ENCODE data around the gene ZNF22.

The ZNF22 gene

DNA sequence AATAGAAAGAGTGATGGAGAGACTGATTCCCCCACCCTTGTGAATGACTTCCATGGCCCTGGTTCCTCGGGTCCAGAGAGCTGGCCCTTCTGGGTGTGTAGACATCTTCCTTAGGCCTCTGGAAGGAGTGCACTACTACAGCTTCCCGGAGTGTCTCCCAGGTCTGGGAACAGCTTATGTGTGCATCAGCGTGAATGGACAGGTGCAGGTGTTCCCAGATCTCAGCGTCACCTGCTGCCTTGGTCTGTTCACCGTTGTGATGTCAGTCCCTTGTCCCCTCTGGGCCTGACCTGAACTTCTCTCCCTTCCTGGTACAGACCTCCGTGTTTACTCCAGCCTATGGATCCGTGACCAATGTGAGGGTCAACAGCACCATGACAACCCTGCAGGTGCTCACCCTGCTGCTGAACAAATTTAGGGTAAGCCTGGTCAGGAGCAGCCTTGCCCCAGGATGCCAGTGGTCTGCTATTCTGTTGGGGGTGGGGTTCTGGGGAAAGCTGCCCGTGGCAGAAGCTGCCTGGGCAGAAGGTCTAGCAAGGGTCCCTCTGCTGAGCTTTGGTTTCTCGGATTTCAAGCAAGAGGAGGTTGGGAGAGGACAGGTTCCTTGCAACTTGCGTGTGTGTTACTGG is 11.7 kb upstream of the ZNF22 start:
- DNase-seq = no peak

DNA sequence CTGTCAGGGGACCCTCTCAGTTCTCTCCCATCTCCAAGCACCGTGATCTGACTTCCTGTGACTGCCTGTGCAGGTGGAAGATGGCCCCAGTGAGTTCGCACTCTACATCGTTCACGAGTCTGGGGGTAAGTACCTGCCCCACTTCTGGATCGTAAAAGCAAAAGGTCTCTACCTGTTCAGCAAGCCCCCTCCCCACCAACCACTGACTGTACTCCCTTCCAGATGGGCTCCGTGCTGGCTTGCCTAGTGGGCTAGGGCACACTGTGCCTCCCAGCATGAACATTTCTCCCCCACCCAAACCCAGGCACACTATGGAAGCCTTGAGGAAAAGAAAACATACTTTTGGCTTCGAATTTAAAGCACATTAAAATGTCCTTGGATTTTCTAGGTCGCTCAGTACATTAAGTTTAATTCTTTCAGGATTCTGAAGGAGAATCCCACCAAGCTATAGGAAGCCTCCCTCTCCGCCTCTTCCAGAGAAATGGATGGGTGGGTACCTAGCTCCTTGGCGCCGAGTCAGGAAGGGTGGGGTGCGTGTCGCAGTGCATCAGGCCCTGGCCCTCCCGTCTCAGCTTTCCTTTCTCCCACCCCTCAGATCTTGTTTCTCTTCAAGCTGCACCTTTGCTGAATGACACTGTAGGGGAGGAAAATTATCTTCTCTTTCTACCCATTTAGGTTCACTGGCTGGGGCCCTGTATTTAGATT is 11.0 kb upstream of the ZNF22 start:
- no peak for DNase-seq

DNA sequence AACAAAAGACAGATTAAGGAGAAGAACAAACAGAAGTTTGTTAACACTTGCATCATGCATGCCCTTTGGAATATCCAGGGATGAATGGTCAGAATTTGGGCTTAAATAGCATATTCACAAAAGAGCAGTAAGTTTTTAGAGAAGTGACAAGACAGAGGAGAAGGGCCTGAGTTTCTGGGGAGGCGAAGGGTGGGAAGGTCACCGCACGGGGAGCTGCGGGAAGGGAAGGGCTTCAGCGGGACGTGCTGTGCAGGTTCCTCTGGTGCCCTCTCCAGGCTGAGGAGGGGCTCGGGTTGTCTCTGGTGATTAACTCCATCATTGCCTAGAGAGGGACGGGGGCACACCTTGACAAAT is 10.4 kb upstream of the ZNF22 start:
- no peak for DNase-seq

DNA sequence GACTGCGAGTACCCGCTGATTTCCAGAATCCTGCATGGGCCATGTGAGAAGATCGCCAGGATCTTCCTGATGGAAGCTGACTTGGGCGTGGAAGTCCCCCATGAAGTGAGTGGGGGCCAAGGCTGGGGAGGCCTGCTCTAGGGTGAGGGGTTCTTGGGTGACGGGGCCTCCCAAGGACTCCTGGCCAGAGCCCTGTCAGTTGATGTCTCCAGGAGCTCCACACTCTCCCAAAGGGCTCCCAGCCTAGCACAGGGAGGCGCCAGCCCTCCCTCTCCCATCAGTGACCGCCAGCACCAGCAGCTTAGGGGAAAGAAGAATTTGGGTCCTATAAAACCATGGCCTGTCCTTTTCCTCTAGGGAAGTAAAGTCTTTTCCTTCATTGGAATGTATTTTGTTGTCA is 9.8 kb upstream of the ZNF22 start:
- no peak for DNase-seq

DNA sequence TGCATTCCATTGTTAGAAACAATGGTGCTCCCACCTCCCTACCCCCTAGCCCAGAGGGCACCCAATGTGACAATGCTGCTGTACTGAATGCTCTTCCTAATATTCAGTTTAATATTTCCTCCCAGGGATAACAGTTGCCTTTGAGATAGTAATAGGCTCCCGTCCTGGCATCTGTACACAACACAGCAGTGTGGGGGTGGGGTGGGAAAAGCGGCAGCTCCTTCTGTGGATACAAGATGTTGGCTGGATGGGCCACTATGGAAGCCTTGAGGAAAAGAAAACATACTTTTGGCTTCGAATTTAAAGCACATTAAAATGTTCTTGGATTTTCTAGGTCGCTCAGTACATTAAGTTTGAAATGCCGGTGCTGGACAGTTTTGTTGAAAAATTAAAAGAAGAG is 9.2 kb upstream of the ZNF22 start:
- DNase-seq = peak in 1 of 56 donors; percentile 20

DNA sequence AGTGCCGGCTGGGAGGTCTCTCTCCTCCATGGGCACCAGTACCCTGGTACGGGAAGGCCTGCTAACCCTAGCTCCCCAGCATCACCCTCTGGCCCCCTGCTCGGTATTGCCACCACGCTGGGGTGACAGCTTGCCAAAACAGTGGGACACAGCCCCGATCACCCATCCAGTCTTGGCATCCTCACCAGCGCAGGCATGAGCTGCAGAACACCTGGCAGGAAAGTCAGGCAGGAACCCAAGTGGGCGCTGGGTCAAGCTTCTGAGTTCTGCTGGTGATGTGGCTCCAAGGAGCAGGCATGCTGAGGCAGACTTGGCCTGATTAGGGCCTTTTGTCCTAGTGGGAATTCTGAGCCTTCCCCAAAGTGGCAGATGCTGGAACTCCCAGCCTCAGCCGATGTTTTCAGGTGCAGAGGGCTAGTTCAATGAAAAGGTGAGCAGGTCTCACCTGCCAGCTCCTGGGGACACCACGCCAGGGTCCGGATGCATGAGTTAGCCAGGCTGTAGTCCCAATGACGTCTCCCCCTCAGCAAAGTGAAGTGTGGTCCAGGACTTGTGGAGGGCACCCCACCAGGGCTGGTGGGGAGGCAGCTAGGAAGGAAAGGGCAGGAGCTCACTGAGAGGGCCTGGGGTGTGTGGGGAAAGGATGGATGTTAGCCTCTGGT is 8.5 kb upstream of the ZNF22 start:
- DNase-seq = no peak

DNA sequence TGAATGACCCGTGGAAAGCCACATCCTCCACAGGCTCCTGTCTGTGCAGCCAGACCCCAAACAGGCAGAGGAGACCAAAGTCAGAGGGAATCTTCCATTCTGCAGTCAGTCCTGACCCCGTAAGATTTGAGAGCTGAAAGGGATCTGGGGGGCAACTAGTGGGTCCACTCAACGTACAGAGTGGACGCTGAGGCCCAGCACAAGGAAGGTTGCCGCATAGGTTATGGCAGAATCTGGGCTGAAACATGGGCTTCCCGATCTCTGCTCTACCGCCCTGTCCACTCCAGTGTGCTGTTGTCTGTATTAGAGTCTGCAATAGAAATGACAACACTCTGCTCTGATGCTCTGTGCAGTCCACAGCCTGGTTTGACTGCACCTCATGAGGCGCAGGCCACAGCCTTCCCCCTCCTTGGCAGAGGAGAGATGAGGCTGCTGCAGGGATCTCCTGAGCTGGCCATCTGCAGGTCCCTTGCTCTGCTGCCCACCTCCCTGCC is 7.9 kb upstream of the ZNF22 start:
- no peak for DNase-seq

DNA sequence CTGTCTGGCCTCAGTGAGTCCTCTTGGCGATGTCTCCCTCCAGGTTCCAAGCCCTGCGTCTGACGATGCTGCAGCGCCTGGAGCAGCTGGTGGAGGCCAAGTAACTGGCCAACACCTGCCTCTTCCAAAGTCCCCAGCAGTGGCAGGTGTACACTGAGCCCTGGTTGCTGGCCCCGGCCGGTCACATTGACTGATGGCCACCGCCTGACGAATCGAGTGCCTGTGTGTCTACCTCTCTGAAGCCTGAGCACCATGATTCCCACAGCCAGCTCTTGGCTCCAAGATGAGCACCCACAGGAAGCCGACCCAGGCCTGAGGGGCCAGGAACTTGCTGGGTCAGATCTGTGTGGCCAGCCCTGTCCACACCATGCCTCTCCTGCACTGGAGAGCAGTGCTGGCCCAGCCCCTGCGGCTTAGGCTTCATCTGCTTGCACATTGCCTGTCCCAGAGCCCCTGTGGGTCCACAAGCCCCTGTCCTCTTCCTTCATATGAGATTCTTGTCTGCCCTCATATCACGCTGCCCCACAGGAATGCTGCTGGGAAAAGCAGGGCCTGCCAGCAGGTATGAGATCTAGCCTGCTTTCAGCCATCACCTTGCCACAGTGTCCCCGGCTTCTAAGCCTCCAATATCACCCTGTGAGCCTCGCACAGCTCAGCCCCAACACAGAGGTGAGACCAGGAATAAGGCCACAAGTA is 7.3 kb upstream of the ZNF22 start:
- DNase-seq = no peak

DNA sequence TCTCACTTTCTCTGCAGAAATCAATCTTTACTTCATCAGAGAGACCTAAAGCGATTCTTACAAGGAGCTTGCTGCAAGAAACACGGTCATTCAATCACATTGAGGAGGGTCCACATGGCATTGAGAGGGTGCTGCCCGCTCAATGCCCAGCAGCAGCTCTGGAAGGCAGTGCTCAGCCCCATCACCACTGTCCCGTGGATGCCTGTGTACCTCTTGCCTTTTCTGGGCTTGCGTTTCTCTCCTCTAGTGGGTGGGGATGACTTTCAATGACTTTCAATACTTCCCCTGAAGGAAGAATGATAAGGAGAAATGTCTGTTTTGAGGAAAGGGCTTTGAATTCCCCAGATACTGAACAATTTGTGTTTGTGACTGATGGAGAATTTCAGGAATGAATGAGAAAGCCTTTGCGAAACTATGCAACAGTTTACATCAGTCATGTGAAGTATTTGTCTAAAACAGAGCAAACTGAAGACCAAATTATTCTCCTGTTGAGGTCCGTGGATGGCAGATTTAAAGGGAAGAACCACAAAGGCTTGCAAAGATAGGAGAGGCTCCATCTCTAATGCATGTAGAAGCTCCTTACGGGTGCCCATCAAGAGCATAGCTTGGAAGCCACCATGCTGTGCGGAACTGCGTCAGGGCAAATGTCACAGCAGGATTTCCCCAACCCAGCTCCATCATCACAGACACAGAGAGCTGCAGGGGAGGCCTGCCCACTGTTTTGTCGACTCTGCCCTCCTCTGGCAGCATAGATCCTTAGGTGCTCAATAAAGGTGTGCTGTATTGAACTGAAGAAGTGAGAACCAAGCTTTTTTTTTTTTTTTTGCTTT is 6.6 kb upstream of the ZNF22 start:
- DNase-seq = no peak

DNA sequence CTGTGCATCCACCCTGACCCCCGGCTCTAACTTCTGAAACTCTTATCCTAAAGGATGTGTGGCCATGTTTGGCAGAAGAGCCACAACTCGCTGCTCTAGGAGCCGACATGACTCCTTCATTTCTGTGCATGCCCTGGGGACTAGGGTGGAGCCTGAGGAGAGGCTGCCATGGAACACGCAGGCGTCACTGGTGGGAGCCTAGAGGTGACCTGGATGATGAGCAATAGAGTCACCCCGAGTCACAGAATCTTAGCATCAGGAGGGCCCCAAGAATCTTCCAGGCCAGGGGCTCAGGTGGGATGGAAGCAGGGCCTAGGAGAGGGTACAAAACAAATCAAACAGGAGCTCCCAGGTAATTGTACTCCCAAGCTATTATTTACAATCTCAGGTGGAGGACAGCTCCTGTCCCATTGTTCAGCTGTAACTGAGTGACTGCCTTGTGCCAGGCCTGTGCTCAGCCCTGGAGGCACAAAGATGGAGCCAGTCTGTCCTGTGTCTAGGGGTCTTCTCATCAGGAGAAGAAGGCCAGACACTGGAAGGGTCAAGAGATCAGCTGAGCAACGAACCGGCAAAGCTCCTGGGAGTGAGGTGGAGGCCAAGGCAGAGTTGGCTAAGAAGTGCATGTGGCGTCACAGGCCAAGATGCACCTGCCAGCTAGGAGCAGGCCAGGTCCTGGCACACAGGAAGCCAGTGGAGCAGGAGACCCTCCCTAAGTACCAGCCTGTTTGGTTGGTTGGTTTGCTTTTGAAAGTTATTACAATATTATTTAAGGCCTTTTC is 5.8 kb upstream of the ZNF22 start:
- no peak for DNase-seq

DNA sequence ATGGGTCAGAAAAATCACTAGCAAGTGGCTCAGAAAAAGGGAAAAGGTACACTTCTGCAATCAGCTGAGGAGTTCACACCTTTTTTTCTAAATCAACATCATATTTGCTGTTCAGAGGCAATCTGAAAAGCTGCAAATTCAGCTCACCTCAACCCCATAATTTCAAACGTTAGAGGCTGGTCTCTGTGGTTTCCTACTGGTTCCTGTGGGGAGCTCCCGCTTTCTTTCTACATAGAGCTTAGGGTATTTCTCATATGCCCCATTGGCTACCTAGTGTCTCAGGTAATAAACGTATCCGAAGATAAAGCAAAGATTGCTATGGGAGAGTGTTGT is 5.2 kb upstream of the ZNF22 start:
- no peak for DNase-seq

DNA sequence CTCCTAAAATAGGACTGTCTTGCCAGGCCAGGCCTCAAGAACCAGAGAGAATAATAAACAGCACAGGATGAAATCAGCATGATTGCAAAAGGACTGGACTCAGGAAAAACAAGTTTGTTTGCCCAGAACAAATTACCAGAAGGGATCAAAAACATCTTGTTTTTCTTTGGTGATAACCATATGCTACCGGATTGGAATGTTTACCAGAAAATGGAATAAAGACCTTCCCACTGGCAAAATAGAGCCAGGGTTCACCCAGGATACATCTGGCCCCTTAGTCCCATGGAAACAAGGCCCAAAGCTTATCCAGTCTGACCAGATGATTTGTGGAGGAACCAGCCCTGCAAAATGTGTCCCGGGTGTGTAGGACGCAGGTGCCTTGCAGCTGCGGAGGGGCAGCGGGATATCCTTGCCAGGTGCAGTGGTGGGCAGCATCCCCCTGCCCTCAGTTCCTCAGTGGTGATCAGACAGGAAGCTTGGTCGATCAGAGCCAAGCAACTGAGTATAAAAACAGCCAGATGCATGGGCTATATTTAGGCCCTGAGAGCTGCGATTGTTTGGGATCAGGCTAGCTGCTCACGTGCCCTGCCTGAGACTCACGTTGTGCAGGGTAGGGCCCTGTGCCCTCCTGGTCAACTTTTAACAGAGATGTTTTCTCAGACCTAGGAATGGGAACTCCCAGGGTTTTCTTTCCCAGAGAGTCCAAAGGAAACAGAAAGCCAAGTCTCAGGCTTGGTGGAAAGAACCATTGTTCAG is 4.6 kb upstream of the ZNF22 start:
- peak in 17 of 56 donors; percentile 20 to 62 (median 52) for DNase-seq

DNA sequence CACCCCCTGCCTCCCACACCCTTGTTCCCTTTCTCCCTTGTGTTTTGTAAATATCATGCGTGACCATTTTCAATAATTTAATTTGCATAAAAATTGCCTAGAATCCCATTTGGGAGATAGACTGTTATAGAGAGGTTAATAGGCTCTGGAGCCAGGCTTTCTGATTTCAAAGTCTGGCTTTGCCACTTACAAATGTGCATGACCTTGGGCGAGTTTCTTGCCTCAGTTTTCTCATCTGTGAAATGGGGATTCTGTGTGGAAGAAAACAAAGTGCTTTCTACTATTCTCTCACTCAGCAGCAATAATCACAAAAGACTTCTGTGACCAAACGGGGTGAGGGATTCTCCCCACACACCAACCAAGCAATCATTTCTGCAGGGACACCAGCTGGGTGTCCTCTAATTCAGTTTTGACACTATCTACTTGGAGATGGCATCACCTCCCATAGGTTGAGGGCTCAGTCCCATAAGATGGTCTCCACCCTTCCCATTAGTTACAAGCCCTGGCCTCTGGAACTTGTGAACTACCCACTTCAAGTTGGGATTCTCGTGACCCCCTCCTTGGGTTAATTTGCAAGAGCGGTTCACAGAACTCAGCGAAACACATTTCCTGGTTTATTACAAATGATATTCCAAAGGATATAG is 3.5 kb upstream of the ZNF22 start:
- DNase-seq = no peak

DNA sequence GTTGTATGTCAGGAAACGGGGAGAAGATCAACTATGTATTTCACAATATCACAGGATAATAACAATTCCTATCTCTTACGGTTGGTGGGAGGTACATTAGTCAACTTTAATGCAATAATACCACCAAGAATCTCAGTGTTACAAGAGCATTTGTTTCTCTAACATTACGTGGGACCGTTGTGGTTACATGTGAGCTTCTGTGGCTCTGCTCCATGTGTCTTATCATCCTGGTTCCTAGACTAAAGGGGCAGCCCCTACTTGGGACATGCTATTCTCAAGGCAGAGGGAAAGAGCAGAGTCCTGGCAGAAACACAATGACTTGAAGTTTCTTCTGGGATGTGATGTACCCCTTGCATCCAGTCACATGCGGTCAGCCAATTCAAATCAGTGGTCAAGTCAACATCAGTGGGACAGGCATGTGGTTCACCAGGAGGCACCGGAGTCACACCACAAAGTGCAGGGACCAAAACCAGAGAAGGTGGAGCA is 2.5 kb upstream of the ZNF22 start:
- DNase-seq = no peak

DNA sequence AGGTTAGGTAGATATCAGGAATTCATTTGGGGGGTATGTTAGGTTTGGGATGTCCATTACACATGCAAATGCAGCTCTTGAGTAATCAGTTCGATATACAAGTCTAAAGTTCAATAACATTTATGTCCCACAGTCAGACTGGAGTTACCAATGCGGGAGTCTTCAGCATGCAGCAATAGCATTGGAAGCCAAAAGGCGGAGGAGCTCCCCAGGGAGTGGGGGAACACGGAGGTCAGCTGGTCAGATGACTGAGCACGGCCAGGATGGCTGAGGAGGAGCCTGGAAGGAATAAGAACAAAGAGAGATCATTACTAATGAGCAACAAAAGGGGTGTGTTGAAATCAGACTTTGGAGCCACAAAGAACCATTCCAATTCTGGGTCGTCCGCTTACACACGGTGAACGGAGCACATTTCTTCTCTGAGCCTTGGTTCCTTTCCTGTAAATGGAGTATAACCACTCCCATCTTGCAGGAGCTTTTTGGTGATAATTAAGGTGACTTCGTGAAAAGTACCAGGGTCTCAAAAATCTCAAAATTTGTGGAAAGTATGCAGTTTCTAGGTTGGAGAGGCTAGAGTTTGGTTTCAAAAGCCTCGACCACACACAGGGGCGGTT is 478 bp upstream of the ZNF22 start:
- DNase-seq = peak in 1 of 56 donors; percentile 26

DNA sequence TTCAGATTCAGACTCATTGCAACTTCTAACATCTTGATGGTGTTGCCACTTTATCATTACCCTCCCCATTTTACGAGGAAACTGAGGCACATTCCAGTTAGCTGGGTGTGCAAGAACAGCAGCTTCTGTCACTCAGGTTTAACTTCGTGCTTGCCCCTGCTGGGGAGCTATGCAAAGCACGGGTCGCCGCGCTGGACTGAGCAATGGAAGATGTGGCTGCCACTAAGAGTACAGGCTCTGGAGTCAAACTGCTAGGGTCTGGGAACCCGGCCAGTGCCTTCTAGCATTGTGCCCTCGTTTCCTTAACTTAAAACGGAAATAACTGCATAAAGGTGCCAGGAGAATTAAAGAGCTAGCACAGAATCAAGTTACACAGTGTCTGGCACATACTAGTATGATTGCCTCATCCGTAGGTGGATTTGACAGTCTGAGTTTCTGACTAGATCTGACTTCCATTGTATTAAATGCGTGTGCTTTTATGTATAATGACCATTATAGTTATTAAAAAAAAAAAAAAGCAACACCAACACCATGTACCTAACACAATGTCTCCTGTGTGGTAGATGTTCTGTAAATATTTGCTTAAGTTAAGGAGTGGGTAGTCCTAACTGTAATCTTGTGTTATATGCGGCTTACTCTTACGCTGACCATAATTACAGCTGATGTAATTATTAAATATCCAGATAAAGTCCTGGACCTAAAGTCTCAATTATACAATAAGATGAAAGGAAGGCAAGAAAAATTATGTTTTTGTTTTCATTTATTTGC is 842 bp downstream of the ZNF22 start:
- DNase-seq = peak in 6 of 56 donors; percentile 35 to 74 (median 55)

DNA sequence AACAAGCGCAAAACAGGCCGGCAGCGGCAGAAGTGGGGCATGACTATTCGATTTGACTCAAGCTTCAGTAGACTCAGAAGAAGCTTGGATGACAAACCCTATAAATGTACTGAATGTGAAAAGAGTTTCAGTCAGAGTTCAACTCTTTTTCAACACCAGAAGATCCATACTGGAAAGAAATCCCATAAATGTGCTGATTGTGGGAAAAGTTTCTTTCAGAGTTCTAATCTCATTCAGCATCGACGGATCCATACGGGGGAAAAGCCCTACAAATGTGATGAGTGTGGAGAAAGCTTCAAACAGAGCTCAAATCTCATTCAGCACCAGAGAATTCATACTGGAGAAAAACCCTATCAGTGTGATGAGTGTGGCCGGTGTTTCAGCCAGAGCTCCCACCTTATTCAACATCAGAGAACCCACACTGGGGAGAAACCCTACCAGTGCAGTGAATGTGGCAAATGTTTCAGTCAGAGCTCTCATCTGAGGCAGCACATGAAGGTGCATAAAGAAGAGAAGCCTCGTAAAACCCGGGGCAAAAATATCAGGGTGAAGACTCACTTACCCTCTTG is 2.8 kb downstream of the ZNF22 start:
- DNase-seq = no peak

Measured in amygdala (tissue), 56 donors.